22Rv1 (cell line): ENCODE results near the gene MYH10.

Experiments
- H3K27ac ChIP-seq: fragments of 450-650 bp; 2 replicates; pipeline ENCODE4 v1.5.1; 2017
- ZFX ChIP-seq: fragments of 450-650 bp; IDR thresholded peaks from 2 replicates; pipeline ENCODE4 v1.6.1; 2017; ENCODE audit warnings: antibody characterized with exemption, borderline replicate concordance
- TF ChIP-seq, protein P1 (sequence below): fragments of 450-650 bp; IDR thresholded peaks from 2 replicates; pipeline ENCODE4 v1.5.1; 2017; ENCODE audit warnings: mild to moderate bottlenecking

The MYH10 gene

DNA sequence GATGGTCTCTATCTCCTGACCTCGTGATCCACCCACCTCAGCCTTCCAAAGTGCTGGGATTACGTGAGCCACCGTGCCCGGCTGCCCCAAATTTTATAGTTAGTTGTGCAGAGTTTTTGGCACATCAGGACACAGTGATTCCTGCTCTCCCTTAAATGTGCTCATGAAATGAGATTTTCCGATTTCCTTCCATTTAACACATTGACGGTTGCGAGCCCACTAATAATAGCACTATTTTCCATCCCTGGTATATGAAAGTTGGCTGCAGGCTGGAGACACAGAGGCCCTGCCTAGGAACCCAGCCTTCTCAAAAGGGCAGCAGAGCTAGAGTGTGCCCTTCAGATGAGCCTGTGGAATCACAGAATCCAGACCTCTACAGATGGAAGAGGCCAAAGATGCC, 17.4 kb upstream of the MYH10 start:
- no peak for TF ChIP-seq ZFX
- TF ChIP-seq, protein P1, sequence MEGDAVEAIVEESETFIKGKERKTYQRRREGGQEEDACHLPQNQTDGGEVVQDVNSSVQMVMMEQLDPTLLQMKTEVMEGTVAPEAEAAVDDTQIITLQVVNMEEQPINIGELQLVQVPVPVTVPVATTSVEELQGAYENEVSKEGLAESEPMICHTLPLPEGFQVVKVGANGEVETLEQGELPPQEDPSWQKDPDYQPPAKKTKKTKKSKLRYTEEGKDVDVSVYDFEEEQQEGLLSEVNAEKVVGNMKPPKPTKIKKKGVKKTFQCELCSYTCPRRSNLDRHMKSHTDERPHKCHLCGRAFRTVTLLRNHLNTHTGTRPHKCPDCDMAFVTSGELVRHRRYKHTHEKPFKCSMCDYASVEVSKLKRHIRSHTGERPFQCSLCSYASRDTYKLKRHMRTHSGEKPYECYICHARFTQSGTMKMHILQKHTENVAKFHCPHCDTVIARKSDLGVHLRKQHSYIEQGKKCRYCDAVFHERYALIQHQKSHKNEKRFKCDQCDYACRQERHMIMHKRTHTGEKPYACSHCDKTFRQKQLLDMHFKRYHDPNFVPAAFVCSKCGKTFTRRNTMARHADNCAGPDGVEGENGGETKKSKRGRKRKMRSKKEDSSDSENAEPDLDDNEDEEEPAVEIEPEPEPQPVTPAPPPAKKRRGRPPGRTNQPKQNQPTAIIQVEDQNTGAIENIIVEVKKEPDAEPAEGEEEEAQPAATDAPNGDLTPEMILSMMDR, result no peak
- H3K27ac ChIP-seq, result peak overlapping the region; percentile 81

DNA sequence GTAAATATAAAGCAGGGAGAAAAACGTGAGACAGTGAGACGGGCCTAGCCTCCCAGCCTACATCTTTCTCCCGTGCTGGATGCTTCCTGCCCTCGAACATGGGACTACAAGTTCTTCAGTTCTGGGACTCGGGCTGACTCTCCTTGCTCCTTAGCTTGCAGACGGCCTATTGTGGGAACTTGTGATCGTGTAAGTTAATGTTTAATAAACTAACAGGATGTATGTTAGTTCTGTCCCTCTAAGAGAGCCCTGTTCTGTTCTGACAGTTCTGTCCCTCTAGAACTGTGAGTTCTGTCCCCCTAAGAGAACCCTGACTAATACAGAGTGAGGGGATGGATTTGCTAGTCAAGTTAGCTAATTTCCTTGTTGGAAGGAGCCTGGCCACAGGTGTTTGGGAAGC, 16.7 kb upstream of the MYH10 start:
- TF ChIP-seq, protein P1, result no peak
- TF ChIP-seq ZFX, result no peak
- H3K27ac ChIP-seq, result peak overlapping the region; percentile 81

DNA sequence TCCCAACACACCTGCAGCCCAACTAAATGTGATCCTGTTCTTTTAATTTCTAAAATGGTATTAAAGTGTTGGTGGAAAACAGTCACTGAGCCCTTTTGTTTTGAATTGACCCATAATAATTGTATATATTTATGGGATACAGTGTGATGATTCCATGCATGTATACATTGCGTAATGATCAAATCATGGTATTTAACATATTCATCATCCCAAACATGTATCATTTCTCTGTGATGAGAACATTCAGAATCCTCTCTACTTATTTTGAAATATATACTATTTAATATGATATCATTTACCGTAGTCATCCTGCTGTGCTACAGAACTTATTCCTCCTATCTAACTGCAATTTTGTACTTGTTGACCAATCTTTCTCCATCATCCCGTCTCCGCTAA, 14.0 kb upstream of the MYH10 start:
- TF ChIP-seq, protein P1, result no peak
- no peak for TF ChIP-seq ZFX
- H3K27ac ChIP-seq, result no peak overlapping the region

DNA sequence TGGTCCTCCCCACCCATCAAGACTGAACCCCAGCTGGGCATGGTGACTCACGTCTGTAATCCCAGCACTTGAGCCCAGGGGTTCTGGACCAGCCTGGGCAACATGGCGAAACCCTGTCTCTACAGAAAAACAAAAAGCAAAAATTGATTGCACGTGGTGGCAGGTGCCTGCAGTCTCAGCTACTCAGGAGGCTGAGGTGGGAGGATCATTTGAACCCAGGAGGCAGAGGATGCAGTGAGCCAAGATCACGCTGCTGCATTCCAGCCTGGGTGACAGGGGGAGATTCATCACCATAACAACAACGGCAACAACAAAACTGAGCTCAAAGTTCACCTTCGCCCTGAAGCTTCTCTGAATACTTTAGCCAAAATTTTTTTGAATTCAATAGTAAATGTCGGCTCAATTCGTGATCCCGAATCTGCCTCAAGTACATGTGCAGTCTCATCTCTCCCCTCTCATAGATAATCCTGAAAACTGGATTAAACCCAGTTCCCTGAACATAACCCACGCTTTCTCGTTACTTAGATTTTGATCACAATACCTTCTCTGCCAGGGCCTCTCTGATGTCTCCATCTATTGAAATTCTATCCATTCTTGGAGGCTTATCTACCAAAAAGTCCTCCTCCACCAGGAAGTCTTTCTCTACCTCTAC, 13.5 kb upstream of the MYH10 start:
- H3K27ac ChIP-seq, result no peak overlapping the region
- no peak for TF ChIP-seq ZFX
- TF ChIP-seq, protein P1, result no peak

DNA sequence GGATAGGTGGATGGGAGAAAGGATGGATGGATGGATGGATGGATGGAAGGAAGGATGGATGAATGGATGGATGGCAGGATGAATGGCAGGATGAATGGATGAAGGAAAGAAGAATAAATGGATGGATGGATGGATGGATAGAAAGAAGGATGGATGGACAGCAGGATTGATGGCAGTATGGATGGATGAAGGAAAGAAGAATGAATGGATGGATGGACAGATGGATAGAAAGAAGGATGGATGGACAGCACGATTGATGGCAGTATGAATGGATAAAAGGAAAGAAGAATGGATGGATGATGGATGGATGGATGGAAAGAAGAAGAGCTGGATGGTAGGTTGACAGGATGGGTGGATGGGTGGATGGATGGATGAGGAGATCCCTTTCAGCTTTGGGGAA, 9.2 kb upstream of the MYH10 start:
- no peak overlapping the region for H3K27ac ChIP-seq

DNA sequence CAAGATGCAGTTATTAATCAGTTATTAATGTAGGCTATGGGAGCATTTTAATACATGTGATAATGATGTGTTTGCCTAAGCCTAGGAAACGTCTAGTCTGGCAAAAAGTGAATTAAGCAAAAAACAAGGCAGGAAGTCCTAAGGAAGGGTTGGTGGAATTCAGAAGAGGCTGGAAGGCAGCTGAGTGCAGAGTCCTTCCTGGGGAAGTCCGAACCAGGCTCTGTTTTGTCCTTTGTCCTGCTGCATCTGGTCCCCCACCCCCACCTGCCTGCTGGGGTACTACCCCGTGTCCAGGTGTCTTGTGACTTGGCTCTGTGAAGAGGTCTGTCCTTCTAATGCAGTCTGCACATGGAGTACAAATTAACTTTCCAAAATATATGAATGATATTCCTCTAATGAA, 1.5 kb upstream of the MYH10 start:
- TF ChIP-seq, protein P1, result no peak
- TF ChIP-seq ZFX, result no peak
- H3K27ac ChIP-seq, result peak overlapping the region; percentile 87

More for the DNA sequence above, 9.2 kb upstream of the MYH10 start:
- TF ChIP-seq ZFX, result no peak
- TF ChIP-seq, protein P1, result no peak

DNA sequence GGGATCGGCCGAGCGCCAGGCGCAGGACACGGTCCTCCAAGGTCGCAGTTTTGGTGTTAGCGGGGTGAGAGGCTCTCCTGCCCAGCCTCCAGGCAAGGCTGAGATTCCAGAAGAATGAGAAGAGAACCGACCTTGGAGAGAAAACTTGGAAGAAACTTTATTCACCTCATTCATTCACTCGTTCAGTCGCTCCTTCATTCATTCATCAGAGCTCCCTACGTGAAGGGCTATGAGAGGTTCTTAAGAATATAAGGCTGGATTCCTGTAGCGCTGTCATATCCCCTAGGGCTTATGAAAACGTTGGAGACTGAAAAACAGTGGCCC, 991 bp upstream of the MYH10 start:
- H3K27ac ChIP-seq, result peak overlapping the region; percentile 87
- TF ChIP-seq, protein P1, result 0 out of 2 replicates have a peak, but pooled peaks have one; percentile 10
- no peak for TF ChIP-seq ZFX
